NCI-H2227 (cell line): ENCODE measurements around the gene PTPN4.

Experiments used
- DNase-seq: peaks from one replicate; lab custom pipeline; 2025; ENCODE audit not compliant: unreplicated experiment; lab: John Stamatoyannopoulos, UW

The PTPN4 gene, protein sequence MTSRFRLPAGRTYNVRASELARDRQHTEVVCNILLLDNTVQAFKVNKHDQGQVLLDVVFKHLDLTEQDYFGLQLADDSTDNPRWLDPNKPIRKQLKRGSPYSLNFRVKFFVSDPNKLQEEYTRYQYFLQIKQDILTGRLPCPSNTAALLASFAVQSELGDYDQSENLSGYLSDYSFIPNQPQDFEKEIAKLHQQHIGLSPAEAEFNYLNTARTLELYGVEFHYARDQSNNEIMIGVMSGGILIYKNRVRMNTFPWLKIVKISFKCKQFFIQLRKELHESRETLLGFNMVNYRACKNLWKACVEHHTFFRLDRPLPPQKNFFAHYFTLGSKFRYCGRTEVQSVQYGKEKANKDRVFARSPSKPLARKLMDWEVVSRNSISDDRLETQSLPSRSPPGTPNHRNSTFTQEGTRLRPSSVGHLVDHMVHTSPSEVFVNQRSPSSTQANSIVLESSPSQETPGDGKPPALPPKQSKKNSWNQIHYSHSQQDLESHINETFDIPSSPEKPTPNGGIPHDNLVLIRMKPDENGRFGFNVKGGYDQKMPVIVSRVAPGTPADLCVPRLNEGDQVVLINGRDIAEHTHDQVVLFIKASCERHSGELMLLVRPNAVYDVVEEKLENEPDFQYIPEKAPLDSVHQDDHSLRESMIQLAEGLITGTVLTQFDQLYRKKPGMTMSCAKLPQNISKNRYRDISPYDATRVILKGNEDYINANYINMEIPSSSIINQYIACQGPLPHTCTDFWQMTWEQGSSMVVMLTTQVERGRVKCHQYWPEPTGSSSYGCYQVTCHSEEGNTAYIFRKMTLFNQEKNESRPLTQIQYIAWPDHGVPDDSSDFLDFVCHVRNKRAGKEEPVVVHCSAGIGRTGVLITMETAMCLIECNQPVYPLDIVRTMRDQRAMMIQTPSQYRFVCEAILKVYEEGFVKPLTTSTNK

DNA sequence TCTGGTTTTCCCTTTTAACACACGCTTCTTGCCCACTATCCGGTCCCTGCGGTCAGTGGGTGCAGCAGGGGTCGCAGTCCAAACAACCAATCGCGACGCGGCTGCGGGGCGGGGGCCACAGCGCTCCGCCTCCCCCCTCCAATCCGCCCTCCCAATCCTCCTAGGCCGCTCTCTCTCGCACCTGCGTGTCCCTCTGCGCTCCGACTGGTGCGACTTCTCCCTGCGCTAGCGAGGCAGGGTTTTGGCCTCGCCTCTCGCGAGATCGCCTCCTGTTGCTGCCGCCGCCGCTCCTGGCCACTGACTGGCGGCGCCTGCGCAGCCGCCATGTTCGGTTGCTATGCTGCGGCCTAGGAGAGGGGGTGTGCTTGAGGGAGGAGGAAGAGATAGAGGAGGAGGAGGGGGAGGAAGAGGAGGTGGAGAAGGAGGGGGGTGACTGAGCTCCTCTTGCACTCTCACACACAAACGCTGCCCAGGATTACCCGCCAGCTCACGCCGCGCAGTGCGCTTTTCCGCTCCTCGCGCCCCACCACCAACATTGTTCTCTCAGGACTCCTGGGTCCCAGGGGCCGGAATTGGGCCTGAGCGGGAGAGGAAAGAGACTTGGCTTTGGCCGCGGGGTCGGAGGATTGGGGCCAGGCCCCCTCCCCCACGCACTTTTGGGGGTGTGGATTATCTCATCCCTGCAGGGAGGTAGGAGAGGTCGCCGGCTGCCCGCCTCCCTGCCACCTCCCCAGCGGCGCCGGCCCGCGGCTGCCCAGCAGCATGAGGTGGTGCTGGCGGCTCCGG lies at the start of gene PTPN4:
TSS of gene PTPN4 (plus strand) at position 472 of the 786 bp plus-strand sequence. CDS start 49,932 bp downstream, outside the sequence.
- DNase-seq = peak; percentile 99

DNA sequence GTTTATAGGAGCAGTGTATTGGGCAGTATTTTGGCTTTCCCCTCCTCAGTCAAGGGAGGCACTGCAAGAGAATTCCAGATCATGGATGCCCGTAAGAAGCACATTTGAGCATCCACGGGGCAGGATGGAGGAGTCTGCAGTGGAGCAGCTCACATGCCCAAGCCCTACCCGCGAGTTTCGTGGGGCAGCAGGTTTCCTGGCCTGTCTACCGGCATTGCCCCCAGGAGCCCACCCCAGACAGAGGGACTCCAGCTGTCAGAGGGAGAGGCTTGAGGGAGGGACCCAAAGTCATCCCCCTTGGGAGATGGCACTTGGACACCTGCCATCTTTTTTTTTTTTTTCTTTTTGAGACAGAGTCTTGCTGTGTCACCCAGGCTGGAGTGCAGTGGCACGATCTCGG lies 49.4 kb upstream of the PTPN4 start:
- DNase-seq = no peak

DNA sequence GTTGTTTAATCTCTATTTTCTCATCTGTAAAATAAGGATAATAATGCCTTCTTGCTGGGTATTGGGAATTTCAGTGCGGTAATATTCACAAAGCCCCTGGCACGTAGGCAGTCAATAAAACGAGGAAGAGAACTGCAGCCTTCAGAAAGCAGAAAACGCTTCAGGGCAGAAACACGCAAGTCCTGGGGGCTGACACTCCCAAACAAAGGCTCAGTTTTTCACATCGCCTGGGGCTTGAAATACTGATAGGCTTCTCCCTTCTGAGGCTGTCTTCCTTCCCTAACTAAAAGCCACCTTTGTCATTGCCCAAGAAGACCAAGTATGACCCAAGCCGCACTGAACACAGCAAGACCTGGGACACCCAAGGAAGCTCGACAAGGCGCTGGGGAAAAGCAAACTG lies 48.4 kb upstream of the PTPN4 start:
- DNase-seq = no peak

DNA sequence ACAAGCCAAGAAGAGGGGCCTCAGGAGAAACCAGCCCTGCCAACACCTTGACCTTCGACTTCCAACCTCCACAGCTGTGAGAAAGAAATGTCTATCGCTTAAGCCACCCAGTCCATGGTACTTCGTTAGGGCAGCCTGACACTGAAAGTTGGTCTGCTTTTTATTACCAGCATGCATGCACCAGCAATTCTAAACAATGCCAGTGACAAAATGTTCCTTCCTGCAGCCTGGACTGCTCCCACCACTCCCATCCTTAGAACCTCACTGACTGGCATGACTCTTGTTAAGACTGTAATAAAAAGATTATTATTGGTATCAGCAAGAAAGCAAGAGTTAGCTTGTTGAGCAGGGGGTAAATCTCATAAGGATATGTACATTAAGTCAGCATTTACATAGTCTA lies 47.2 kb upstream of the PTPN4 start:
- DNase-seq = no peak

DNA sequence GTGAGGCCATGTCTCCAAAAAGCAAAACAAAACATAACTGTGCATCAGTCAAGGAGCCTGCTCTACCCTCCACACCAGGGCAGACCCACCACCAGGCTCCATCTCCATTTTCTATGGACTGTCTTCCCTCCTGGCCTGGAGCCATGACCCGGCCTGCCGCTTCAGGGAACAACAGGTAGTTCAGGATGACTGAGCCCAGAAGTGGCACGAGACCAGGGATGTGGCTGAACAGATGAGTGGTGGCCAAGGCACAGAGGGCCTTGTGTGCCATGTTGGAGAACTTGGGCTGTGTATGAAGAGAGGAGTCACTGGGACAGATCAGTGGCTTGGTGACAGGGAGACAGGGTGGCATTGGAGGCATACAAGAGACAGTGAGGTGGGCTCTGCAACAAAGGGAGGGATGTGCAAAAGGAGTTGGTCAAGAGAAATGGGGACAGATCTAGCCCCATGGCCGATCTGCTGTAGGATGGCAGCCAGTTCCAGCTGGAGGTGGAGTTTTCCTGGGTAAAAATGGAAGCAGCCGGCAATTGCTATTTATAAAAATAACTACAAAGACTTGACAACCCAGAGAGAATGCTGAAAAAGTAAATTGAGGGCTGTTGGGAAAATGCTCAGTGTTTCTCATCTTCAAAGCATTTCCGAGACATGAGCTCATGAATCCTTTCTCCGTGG lies 45.8 kb upstream of the PTPN4 start:
- DNase-seq = no peak

DNA sequence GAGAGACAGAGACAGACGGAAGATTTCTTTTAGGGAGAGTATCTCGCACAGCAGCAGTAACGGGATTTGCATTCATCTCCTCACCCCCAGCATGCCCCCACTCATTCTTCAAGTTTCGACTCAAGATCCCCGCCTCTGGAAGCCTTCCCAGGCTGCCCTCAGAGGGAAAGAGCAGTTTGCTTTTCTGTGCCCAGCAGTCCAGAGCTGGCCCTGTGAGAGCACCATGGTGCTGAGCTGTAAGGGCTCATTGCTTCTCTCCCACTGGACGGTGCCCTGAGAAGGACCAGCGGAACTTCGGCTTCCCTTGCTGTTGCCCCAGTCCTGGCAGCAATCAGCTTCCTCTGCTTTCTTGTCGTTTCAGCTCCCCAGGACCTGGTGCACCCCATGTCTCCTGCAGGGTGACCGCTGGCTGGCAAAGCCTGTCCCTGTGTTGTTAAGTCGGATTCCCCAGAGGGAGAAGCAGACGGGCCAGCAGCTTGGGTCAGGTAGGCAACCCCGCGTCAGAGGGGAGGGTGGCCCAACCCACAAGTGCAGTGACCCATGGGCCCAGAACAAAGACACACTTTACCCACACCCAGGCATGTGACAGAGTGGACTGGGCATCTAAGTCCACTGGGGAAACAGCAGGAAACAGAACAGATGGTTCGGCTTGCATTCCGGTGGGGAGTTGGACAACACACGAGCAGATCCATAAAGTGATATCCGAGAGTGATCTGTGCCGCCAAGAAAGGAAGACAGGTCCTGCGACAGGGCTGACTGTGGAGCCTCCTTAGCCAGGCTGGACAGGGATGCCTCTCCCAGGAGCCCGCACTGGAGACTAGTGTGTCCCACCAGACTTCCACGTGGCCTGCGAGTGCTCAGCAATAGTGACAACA lies 44.1 kb upstream of the PTPN4 start:
- no peak for DNase-seq

DNA sequence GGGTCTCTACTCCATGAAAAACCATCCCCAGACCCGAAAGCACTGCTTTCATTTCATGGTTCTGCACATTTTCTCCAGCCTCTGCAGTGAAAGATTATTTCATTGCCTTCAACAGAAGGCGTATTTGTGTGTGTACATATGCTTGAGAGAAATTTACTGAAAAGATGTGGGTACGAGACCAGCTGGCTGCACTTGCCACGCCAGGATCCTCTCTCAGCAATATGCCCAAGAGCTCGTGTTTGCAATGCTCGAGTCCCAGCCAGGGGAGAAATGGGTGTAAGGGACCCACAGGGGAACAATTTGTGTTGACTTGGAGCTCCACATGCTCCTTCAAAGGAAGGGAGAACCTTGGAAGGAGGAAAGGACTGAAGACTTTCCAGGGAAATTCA lies 43.4 kb upstream of the PTPN4 start:
- no peak for DNase-seq

DNA sequence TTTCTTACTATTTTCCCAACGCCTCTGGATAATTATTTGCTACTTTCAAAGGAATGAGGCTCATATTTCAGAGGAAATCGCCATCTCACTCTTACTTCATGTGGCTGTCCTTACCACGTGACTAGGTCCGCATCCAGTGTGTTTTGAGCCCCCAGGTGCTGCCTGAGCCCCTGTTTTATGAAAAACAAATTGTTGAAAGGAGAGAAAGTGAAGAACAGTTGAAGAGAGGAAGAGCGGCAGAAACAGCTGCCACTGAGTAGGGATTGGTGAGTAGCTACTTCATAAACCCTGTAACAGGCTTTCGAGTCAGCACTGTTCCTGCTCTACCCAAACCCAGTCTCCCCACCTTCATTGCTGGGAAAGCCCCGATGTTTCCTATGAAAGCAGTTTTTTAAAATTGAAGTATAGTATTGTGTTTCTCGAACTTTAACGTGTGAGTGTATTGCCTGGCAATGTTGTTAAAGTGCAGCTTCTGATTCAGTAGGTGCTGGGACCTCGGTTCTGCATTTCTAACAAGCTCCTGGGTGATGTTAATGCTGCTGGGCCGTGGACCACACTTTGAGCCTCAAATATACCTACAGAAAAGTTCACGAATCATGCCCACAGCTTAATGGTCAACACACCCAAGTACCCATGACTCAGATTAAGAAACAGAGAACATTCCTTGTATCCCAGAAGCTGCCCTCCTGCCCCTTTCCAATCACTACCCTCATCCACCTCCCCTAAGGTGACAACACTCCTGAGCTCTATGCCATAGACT lies 41.0 kb upstream of the PTPN4 start:
- no peak for DNase-seq

DNA sequence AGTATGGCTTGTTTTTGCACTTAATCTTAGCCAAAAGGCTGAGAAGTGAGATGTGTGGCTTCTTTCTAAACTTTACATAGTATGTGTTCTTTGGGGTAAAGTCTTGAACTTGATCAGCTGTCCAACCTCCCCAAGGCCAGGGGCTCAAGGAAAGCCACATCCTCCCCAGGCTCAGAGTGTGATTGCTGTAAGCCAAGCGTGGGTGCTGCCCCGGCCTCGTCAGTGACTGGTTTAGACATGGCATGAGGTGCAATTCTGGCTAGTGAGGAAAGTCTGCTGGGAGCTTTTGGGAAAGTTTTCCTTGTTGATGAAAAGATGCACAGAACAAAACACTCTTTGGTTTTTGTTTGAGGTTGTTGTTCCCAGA lies 40.5 kb upstream of the PTPN4 start:
- DNase-seq = no peak

DNA sequence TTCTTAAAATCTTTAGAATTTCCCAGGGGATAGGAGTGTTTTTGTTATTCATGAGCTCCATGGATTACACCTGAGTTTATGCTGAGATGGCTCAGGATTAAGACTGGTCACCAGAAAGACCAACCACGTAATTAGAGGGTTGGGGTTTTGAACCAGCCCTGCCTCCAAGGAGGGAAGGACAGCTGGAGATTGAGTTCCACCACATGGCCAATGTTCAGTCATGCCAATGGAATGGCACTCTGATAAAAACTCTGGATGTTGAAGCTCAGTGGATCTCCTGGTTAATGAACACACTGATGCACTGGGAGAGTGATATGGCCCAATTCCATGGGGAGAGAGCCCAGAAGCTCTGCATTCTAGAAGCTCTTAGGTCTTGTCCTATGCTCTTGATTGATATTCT lies 38.7 kb upstream of the PTPN4 start:
- no peak for DNase-seq

DNA sequence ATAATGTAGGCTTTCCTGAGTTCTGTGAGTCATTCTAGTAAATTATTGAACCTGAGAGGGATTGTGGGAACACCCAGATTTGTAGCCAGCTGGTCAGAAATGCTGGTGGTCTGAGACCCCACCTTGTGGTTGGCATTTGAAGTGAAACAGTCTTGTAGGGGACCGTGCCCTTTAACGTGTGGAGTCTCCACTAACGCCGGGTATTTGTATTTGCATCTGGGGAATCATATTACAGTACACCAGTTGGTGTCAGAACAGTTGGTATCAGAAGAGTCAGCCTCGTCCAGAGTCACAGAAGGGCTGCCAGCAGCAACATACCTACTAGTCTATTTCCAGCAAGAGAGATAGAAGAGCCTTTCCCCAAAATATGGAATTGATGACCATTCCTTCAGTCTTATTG lies 38.3 kb upstream of the PTPN4 start:
- DNase-seq = no peak

DNA sequence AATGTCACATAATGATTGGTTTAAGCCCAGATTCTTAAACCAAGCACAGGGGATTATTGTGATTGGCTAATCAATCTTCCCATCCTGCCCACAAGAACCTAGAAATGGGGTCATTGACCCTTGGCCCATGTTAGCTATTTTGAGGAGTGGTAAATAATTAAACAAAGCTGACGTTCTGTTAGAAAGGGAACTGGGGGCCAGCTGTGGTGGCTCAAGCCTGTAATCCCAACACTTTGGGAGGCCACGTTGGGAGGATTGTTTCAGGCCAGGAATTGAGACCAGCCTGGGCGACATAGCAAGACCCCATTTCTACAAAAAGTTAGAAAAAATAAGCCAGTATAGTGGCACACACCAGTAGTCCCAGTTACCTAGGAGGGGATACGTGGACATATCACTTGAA lies 37.8 kb upstream of the PTPN4 start:
- no peak for DNase-seq

DNA sequence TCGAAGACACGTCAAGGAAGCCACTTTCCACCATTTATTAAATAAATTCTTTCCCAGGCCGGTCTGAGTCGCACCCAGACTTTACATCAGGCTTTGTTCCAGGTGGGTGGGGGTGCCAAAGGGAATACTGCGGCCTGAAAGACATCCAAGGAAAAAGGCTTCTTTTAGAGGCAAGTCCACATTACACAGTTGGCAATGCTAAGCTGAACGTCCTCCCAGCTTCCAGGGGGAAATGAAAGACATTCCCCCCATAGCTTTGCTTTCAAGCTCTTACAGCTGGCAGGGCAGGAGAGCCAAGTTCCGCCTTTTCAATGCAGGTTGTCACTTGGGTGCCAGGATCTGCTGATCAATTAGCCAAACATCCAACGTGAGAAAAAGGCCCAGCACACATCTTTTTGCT lies 36.5 kb upstream of the PTPN4 start:
- no peak for DNase-seq

DNA sequence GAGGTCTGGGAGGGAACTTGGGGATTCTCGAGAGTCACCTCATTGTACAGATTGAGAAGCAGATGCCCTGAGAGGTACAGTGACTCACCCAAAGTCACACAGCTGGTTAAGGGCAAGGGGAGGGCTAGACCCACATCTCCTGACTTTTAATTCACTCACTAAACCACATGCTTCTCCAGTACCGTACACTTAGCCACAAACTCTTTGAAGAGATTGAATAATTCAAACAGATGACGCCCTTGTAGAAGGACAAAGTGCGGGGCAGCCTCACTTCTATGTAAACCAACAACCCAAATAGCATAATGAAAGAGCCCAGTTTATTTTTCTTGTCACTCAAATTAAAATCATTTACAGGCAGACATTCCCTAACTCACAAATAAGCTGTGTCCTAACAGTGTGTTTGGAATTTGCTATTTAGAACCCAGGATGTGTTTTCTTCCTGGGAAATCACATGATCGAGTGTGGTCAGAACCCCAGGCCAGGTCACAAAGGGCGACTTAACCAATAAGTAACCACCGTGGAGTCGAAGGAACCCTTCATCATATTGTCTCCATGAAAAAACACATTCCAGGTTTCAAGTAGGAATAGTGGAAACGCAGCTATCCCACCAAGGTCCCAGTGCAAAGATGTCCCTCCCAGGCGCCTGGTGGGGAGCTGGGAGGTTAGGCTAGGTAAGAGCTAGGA lies 35.8 kb upstream of the PTPN4 start:
- no peak for DNase-seq

DNA sequence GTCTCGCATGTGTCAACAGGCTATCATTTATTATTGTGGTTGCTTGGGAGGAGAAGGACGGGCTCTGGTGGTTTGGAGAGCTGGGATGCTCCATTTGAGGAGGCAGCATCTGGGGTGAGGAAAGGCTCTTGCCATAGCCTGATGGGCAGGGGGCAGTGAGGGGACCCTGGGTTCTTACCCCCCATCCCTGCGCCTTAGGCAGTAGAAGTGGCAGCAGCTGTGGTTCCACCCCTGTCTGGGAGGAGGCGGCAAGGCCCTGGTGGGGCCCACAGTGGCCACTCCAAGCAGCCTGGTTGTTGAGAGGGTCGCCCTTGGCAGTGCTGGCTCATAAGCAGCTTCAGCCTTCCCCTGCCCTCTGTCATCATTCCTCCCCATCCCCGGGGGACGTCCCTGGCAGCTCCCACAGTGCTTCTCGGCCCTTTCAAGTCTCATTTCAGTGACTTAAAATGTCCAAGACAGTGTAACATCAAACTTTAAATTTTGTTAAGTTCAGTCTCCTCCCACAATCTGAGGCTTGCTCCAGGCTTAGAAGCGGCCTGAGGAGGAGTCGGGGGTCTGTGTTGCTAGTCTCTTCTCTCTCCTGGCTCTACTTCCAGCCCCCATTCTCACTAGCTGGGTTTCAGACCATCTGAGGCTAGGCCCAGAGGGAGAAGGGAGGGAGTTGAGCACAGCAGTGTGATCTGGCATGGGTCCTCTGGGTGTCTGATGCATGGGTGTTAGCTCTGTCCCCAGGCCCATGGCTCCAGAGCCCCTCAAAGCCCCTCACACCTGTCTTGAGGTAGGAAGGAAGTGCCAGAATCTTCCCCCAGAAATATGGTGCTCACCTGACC lies 34.9 kb upstream of the PTPN4 start:
- DNase-seq = no peak

DNA sequence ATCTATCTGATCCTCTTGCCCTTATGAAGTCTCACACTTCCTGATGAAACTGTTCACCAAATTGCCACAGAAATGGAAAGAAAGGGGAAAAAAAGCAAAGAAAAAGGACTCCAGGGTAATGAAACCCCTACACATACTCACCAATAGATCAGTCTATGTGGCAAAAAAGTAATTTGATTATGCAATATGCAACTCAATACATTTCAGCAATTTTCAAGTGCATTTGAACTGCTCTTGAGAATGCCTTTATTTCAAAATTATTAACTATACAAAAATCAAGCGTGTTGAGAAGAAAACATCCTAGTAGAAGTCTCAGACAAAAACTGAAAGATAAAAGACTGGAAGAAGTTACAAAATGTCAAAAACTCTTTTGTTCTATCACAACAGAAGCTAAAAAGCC lies 32.2 kb upstream of the PTPN4 start:
- DNase-seq = no peak

DNA sequence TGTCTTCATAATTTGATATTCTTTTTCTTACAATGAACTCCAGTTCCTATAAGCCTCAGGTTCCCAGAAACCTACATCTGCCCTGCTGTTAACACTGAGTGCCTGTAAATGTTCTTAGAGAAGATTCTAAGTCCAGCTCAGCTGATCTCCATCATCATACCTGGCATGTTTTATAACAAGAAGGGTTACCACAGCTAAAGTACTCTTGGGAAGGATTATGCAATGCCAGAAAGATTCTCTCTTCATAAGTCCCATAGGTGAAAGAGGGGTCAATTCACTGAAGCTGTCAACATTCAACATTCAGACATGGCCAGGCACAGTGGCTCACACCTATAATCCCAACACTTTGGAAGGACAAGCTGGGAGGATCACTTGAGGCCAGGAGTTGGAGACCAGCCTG lies 31.3 kb upstream of the PTPN4 start:
- DNase-seq = no peak

DNA sequence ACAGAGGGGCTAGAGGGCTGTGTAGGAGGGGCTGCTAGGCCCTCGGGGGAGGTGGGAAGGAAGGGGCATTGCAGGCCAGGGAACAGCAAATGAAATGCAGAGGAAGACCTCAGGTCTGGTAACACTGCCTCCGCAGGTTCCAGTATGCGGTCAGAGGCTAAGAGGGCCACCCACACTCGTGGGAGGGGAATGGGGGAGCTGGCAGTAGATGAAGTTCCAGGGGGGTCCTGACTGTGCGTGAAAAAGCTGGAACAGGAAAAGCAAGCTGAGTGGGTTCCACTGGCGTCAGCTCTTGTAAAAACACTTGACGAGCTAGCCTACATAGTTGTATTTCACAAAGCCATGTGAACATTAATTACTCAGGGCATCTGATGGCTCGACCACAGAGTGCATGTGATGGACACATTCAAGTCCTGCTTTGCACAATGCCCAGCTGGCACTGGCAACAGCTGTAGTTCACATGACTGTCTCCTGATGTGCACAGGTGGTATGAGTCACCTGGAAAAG lies 29.0 kb upstream of the PTPN4 start:
- no peak for DNase-seq
